ENCODE results near the gene KLHL11.
"Not testable (repeated sequence)": the region's sequence is repeated elsewhere in the genome, so short reads cannot be mapped to it uniquely, and the experiment has no call there.

Gene KLHL11

DNA sequence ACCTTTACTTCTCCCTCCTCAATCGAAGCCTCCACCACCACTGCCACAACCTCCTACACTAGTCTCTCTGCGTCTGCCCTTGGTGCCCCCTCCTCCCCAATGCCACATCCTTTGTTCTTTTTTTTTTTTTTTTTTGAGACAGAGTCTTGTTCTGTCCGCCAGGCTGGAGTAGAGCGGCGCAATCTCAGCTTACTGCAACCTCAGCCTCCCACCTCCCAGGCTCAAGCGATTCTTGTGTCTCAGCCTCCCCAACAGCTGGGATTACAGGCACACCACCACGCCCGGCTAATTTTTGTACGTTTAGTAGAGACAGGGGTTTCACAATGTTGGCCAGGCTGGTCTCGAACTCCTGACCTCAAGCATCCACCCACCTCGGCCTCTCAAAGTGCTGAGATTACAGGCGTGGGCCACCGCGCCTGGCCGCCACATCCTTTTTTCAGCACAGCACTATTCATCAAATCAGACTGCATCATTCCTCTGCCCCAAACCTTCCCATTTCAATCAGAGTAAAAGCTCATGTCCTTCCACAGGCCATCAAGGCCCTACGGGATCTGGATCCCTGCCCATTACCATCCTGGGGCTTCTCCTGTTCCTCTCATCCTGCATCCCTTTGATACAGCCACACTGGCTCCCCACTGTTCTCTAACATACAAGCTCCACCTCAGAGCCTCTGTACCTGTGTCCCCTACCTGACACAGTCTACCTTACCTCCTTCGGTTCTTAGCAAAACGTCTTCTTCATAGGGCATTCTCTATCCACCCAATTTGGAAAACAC is 2.0 kb downstream of the KLHL11 start:
- TF ChIP-seq, protein P1, sequence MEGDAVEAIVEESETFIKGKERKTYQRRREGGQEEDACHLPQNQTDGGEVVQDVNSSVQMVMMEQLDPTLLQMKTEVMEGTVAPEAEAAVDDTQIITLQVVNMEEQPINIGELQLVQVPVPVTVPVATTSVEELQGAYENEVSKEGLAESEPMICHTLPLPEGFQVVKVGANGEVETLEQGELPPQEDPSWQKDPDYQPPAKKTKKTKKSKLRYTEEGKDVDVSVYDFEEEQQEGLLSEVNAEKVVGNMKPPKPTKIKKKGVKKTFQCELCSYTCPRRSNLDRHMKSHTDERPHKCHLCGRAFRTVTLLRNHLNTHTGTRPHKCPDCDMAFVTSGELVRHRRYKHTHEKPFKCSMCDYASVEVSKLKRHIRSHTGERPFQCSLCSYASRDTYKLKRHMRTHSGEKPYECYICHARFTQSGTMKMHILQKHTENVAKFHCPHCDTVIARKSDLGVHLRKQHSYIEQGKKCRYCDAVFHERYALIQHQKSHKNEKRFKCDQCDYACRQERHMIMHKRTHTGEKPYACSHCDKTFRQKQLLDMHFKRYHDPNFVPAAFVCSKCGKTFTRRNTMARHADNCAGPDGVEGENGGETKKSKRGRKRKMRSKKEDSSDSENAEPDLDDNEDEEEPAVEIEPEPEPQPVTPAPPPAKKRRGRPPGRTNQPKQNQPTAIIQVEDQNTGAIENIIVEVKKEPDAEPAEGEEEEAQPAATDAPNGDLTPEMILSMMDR (IDR thresholded peaks at IDR 0.05; ENCODE audit: low read depth, low read length) = no peak
- H3K4me3 ChIP-seq (replicated peaks in 1 of 2; ENCODE audit: low read depth in 2 of 2, low read length in 2 of 2) = peak overlapping the region in 1 of 2 donors; percentile 92
- DNase-seq (ENCODE audit: low read depth in 2 of 2) = no peak

DNA sequence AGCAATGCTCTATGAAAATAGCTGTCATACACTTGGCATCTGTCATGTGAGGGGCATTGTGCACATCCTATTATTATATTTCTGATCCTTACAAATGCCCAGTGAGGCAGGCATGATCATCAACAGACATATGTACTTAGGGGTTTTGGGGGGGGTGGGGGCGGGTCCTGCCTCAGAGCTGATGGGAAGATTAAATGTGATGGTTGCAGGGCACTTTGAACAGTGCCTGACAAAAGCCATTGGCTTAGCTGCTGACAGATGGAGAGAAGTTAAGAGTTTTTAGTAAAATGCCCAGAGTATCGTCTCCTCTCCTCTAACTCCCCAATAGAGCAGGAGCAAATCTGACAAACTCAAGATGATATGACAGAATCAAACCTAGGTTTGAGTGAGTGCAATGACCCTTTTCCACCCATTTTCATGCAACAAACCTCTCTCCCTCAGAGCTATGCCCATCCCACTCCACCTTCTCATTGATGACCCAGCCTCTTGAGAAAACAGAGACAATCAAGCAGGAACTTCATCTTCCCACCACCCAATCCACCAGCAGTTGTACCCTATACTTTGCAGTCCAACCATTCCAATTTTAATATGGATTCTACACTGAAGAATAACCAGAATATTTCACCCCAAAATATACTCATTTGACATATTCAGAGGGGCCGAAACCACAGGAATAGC is 4.8 kb downstream of the KLHL11 start:
- TF ChIP-seq, protein P1 (IDR thresholded peaks at IDR 0.05; ENCODE audit: low read depth, low read length) = no peak

DNA sequence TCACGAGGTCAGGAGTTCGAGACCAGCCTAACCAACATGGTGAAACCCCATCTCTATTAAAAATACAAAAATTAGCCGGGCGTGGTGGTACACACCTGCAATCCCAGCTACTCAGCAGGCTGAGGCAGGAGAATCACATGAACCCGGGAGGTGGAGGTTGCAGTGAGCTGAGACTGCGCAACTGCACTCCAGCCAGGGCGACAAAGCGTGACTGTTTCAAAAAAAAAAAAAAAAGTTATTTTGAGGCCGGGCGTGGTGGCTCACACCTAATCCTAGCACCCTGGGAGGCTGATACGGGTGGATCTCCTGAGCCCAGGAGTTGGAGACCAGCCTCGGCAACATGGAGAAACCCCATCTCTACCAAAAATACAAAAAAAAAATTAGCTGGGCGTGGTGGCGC is 13.8 kb downstream of the KLHL11 start:
- H3K4me3 ChIP-seq (replicated peaks in 1 of 2; ENCODE audit: low read depth in 2 of 2, low read length in 2 of 2); DNase-seq (ENCODE audit: low read depth in 2 of 2): not testable (repeated sequence)

More for the DNA sequence above, 4.8 kb downstream of the KLHL11 start:
- no peak for DNase-seq (ENCODE audit: low read depth in 2 of 2)
- H3K4me3 ChIP-seq (replicated peaks in 1 of 2; ENCODE audit: low read depth in 2 of 2, low read length in 2 of 2) = no peak overlapping the region

DNA sequence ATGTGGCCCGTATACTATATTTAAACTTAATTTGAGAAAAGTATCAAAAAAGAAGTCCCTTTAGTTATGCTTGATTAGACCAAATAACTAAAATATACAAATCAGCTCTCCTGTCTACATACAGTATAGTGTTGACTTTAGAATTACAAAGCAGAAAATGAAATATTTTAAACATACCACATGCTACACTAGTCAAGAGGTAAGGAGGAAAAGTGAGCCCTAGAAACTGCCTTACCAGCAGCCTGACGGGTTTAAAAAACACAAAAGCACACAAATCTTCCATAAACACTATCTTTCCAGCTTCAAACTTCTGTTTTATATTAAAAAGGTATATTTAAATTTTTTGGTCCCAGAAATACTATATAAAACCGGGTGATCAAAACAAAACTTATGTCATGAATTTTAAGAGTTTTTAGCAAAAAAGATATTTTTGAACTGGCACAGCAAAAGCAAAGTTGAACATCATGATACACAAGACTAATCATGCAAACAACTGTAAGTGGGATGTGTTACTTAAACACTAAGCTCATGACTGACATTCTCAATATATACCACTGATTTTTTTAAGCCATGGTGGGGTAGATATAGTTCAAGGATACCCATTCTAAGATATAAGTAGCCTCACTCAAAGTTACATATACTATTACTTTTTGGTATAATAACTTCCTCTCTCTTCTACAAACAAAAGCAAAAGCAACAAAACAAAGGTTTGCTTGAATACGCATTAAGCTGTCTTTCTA is 15.8 kb downstream of the KLHL11 start:
- H3K4me3 ChIP-seq (replicated peaks in 1 of 2; ENCODE audit: low read depth in 2 of 2, low read length in 2 of 2) = no peak overlapping the region
- TF ChIP-seq, protein P1 (IDR thresholded peaks at IDR 0.05; ENCODE audit: low read depth, low read length) = no peak
- no peak for DNase-seq (ENCODE audit: low read depth in 2 of 2)

DNA sequence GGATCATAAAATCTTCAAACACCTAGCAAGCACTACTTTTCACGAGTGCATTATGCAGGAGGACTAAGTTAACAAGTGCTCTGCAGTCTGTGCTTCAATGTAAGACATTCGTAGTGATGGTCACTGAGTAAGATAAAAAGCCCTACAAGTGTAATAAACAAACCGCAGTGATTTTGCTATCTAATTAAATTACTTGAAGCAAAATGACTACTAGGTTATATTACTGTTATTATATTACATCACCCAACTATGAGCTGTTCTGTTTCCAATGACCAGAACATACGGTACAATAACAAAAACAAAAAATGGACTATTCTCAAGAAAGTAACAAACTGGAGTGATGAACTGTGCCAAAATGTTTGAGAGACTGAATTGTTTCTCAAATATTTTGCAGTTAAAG is 16.4 kb downstream of the KLHL11 start:
- TF ChIP-seq, protein P1 (IDR thresholded peaks at IDR 0.05; ENCODE audit: low read depth, low read length) = no peak
- DNase-seq (ENCODE audit: low read depth in 2 of 2) = peak in 1 of 2 donors; percentile 51
- no peak overlapping the region for H3K4me3 ChIP-seq (replicated peaks in 1 of 2; ENCODE audit: low read depth in 2 of 2, low read length in 2 of 2)

DNA sequence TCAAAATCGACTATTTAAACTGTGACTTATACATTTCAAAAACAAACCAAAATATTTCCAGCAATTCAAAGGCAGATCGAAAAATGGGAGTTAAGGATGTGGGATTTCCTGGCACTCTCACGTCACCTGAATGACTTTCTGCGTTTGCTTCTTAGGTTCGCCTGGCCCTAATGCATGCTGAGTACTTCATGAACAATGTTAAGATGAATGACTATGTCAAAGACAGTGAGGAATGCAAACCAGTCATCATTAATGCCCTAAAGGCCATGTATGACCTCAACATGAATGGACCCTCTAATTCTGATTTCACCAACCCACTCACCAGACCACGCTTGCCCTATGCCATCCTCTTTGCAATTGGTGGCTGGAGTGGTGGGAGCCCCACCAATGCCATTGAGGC is 20.3 kb downstream of the KLHL11 start:
- TF ChIP-seq, protein P1 (IDR thresholded peaks at IDR 0.05; ENCODE audit: low read depth, low read length) = no peak
- DNase-seq (ENCODE audit: low read depth in 2 of 2) = no peak

DNA sequence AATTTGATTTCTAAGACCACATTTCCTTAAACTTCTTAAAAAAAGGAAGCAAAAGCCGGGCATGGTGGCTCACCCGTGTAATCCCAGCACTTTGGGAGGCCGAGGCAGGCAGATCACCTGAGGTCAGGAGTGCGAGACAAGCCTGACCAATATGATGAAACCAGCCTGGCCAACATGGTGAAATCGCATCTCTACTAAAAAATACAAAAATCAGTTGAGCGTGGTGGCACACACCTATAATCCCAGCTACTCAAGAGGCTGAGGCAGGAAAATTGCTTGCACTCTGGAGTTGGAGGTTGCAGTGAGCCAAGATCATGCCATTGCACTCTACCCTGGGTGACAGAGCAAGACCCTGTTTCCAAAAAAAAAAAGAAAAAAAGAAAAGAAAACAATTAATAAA is 24.4 kb downstream of the KLHL11 start:
- not testable (repeated sequence) for DNase-seq (ENCODE audit: low read depth in 2 of 2); H3K4me3 ChIP-seq (replicated peaks in 1 of 2; ENCODE audit: low read depth in 2 of 2, low read length in 2 of 2)

More for the DNA sequence above, 20.3 kb downstream of the KLHL11 start:
- H3K4me3 ChIP-seq (replicated peaks in 1 of 2; ENCODE audit: low read depth in 2 of 2, low read length in 2 of 2) = no peak overlapping the region

DNA sequence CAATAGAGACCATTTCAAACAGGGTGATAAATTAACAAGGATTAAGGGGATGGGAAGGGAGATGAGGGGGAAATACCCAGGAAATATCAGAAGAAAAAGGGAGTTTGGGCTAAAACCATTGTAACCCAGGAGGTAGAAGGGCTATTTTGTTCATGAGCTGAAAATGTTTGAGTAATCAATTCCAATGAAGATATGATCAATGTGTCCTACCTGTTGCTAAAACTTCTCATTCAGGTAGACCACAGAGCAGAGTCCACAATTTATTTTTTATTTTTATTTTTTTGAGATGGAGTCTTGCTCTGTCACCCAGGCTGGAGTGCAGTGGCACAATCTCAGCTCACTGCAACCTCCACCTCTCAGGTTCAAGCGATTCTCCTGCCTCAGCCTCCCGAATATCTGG is 25.8 kb downstream of the KLHL11 start:
- not testable (repeated sequence) for H3K4me3 ChIP-seq (replicated peaks in 1 of 2; ENCODE audit: low read depth in 2 of 2, low read length in 2 of 2); DNase-seq (ENCODE audit: low read depth in 2 of 2)

All from cardiac fibroblast (primary cell).